CD14-positive monocyte (primary cell): ENCODE results near the gene MSX1. TPM values are rescaled to one million over a fixed set of nuclear protein-coding genes. Genes with fewer than 3 reads are reported as not detected.
A peak's percentile ranks its signal among the peaks of the same experiment; 100 is the strongest.

Experiments used
- DNase-seq, 3 donors: peaks; one replicate each; pipeline ENCODE4 v3.0.0-alpha.2; 2011 to 2022
- H2AFZ ChIP-seq: 2 replicates; pipeline ENCODE4 v1.6.0; 2012; ENCODE audit warnings: mild to moderate bottlenecking, low read depth, low read length, inconsistent platforms; ENCODE audit not compliant: insufficient read depth, poor library complexity, severe bottlenecking
- H3K27ac ChIP-seq, 2 donors: 1 replicate in 1 of 2; 2 replicates in 1 of 2; pipeline ENCODE4 v1.5.1; 2012 to 2013; ENCODE audit warnings: low read length in 2 of 2, control low read depth in 1 of 2, inconsistent platforms in 1 of 2, low read depth in 1 of 2, mild to moderate bottlenecking in 1 of 2
- H3K27me3 ChIP-seq, 2 donors: one replicate each; pipeline versions ENCODE4 v1.6.0 to v1.6.1; 2011 to 2013; ENCODE audit warnings: low read length in 2 of 2; ENCODE audit not compliant: control insufficient read depth in 2 of 2, insufficient read depth in 2 of 2
- H3K36me3 ChIP-seq, 2 donors: replicated peaks in 1 of 2; 1 replicate in 1 of 2; 2 replicates in 1 of 2; pipeline versions ENCODE4 v1.5.1 to v1.6.1; 2012 to 2013; ENCODE audit warnings: low read length in 2 of 2, control low read depth in 1 of 2, inconsistent platforms in 1 of 2, mild to moderate bottlenecking in 1 of 2; ENCODE audit not compliant: insufficient read depth in 2 of 2, control insufficient read depth in 1 of 2
- H3K4me1 ChIP-seq, 2 donors: 1 replicate in 1 of 2; 2 replicates in 1 of 2; pipeline versions ENCODE4 v1.5.1 to v1.6.1; 2012 to 2013; ENCODE audit warnings: low read length in 2 of 2, control low read depth in 1 of 2, inconsistent platforms in 1 of 2, mild to moderate bottlenecking in 1 of 2, moderate library complexity in 1 of 2; ENCODE audit not compliant: insufficient read depth in 2 of 2, control insufficient read depth in 1 of 2
- H3K4me2 ChIP-seq: replicated peaks from 2 replicates; pipeline ENCODE3; 2012; ENCODE audit warnings: low read length, moderate library complexity, mild to moderate bottlenecking; ENCODE audit not compliant: poor library complexity, severe bottlenecking; ENCODE audit errors: extremely low read depth
- H3K4me3 ChIP-seq, 3 experiments: fragments of 200-600 bp in 1 of 3; sonication (generic) in 1 of 3; replicated peaks in 1 of 3; 1 replicate in 2 of 3; 2 replicates in 1 of 3; pipeline ENCODE4 v1.5.1; 2011 to 2013; ENCODE audit warnings: low read length in 3 of 3, mild to moderate bottlenecking in 3 of 3, control low read depth in 2 of 3, low read depth in 2 of 3, inconsistent platforms in 1 of 3, moderate library complexity in 1 of 3
- H3K79me2 ChIP-seq: 2 replicates; pipeline ENCODE4 v1.6.0; 2012; ENCODE audit warnings: mild to moderate bottlenecking, control low read depth, inconsistent platforms, low read length, moderate library complexity; ENCODE audit not compliant: insufficient read depth
- H3K9ac ChIP-seq: 2 replicates; pipeline ENCODE4 v1.6.0; 2017; ENCODE audit warnings: low read length, mild to moderate bottlenecking; ENCODE audit not compliant: insufficient read depth, poor library complexity, severe bottlenecking
- H3K9me3 ChIP-seq, 2 donors: replicated peaks in 1 of 2; 1 replicate in 1 of 2; 2 replicates in 1 of 2; pipeline versions ENCODE4 v1.5.1 to v1.6.1; 2012 to 2013; ENCODE audit warnings: low read length in 2 of 2, control low read depth in 1 of 2; ENCODE audit not compliant: control insufficient read depth in 1 of 2, insufficient read depth in 1 of 2
- H4K20me1 ChIP-seq: 2 replicates; pipeline ENCODE4 v1.6.0; 2012; ENCODE audit warnings: mild to moderate bottlenecking, low read length, control low read depth, moderate library complexity; ENCODE audit not compliant: insufficient read depth
- H3K27ac Mint-ChIP-seq, 7 donors: one replicate each; pipeline ENCODE4 v1.8.0; 2020; ENCODE audit warnings: mild to moderate bottlenecking in 7 of 7, mixed read lengths in 7 of 7, moderate library complexity in 6 of 7, inconsistent platforms in 2 of 7
- H3K27me3 Mint-ChIP-seq, 3 donors: one replicate each; pipeline ENCODE4 v1.8.0; 2021 to 2022; ENCODE audit warnings: low read depth in 3 of 3, mild to moderate bottlenecking in 3 of 3, mixed read lengths in 3 of 3, moderate library complexity in 3 of 3, inconsistent platforms in 1 of 3
- H3K36me3 Mint-ChIP-seq, 2 donors: one replicate each; pipeline ENCODE4 v1.8.0; 2020; ENCODE audit warnings: mixed read lengths in 2 of 2, inconsistent platforms in 1 of 2, mild to moderate bottlenecking in 1 of 2
- H3K4me1 Mint-ChIP-seq: one replicate; pipeline ENCODE4 v1.8.0; 2020; ENCODE audit warnings: mild to moderate bottlenecking, mixed read lengths
- H3K4me3 Mint-ChIP-seq, 2 donors: one replicate each; pipeline ENCODE4 v1.8.0; 2020; ENCODE audit warnings: mild to moderate bottlenecking in 2 of 2, mixed read lengths in 2 of 2, moderate library complexity in 1 of 2
- H3K9me3 Mint-ChIP-seq, 7 donors: one replicate each; pipeline ENCODE4 v1.8.0; 2020 to 2022; ENCODE audit warnings: mixed read lengths in 7 of 7, mild to moderate bottlenecking in 6 of 7, moderate library complexity in 6 of 7, inconsistent platforms in 2 of 7
- CTCF ChIP-seq: fragments of 200-600 bp; IDR thresholded peaks from one replicate; pipeline ENCODE4 v1.8.0; 2022; ENCODE audit warnings: antibody characterized with exemption, mild to moderate bottlenecking
- WGBS: methylation state at CpG from one replicate; pipeline ENCODE4 v1.1.5; 2013; ENCODE audit warnings: missing lambda C conversion rate; ENCODE audit not compliant: insufficient coverage; 5-methylcytosine and 5-hydroxymethylcytosine counted together
- intact Hi-C, 2 donors: fragments of 100-400 bp; cut with micrococcal nuclease; formaldehyde crosslinking; loops; one replicate each; pipeline versions ENCODE4 v1.15.0 to v1.15.1; 2023
- polyA plus RNA-seq, 3 donors: library from polyadenylated mRNA; depleted of rRNA in 1 of 3; unstranded in 2 of 3; stranded (reverse) in 1 of 3; fragments of 300-500 nt in 2 of 3; fragments of >200 nt in 1 of 3; fragmentation: Illumina TruSeq in 2 of 3; gene quantifications; 1 replicate in 2 of 3; 2 replicates in 1 of 3; pipeline ENCODE4 v1.2.3, GENCODE V29; 2012 to 2021

The MSX1 gene
- polyA plus RNA-seq, 3 donors: not detected

- Histone ChIP-seq H3K4me1 (peaks cover 9 to 11% of the 10 kb centered on the region in 2 donors), H2AFZ (no peak overlapping the region), H3K9me3 (peaks cover 10 to 84% of the 10 kb centered on the region in 2 donors), H3K27ac (no peak overlapping the region), H3K79me2 (no peaks in the 10 kb centered on the region), H3K36me3 (no peaks in the 10 kb centered on the region), H3K4me3 (no peak overlapping the region), H4K20me1 (no peaks in the 10 kb centered on the region), H3K4me2 (no peak overlapping the region), H3K27me3 (peaks cover 81 to 99% of the 10 kb centered on the region in 2 donors), H3K9ac (no peak overlapping the region)
- no peak for DNase-seq
- Mint-ChIP-seq H3K4me3 (peak overlapping the region in 1 of 2 donors; percentile 74), H3K9me3 (peaks cover 0 to 38% (median 13%) of the 10 kb centered on the region in 7 donors), H3K4me1 (peaks cover 17% of the 10 kb centered on the region), H3K27me3 (peaks cover 52 to 83% (median 80%) of the 10 kb centered on the region in 3 donors), H3K27ac (no peak overlapping the region), H3K36me3 (peaks cover 0 to 7% of the 10 kb centered on the region in 2 donors)
- WGBS: 6% methylated on average over 26 of the region's 43 CpGs
- TF ChIP-seq CTCF: no peak
- intact Hi-C loops: no loop called here
Measured at GRCh38 chr4:4864940-4865704, 5.7 kb downstream of the MSX1 start.

- 3% methylated on average over 35 of the region's 36 CpGs for WGBS
- peaks cover 52 to 84% (median 83%) of the 10 kb centered on the region in 3 donors for H3K27me3 Mint-ChIP-seq
- no peaks in the 10 kb centered on the region for H4K20me1 ChIP-seq
- H3K4me3 ChIP-seq: no peak overlapping the region
- intact Hi-C loops: no loop called here
- no peak overlapping the region for H3K27ac Mint-ChIP-seq
- peak overlapping the region in 1 of 2 donors; percentile 81 for H3K4me3 Mint-ChIP-seq
- H3K9me3 ChIP-seq: peaks cover 8 to 85% of the 10 kb centered on the region in 2 donors
- DNase-seq: no peak
- H3K27me3 ChIP-seq: peaks cover 81 to 99% of the 10 kb centered on the region in 2 donors
- H3K36me3 ChIP-seq: no peaks in the 10 kb centered on the region
- peaks cover 13% of the 10 kb centered on the region for H3K4me1 Mint-ChIP-seq
- TF ChIP-seq CTCF: no peak
- no peaks in the 10 kb centered on the region for H3K79me2 ChIP-seq
- H3K9ac ChIP-seq: no peak overlapping the region
- no peak overlapping the region for H3K4me2 ChIP-seq
- peaks cover 3 to 5% of the 10 kb centered on the region in 2 donors for H3K4me1 ChIP-seq
- H3K36me3 Mint-ChIP-seq: peaks cover 0 to 3% of the 10 kb centered on the region in 2 donors
- H3K9me3 Mint-ChIP-seq: peaks cover 0 to 35% (median 10%) of the 10 kb centered on the region in 7 donors
- no peak overlapping the region for H2AFZ ChIP-seq
- H3K27ac ChIP-seq: no peak overlapping the region
Measured at GRCh38 chr4:4865705-4866123, 6.2 kb downstream of the MSX1 start.
